CD4-positive, CD25-positive, alpha-beta regulatory T cell (primary cell): ENCODE results near the gene DCUN1D4. TPM values are rescaled to one million over a fixed set of nuclear protein-coding genes. Genes with fewer than 3 reads are reported as not detected.

Experiments
- ATAC-seq, 2 donors: fragments of 150-1000 bp; cut with Tn5 transposase; one replicate each; pipeline ENCODE4 v1.10.0; 2021; ENCODE audit warnings: low read depth in 2 of 2, moderate number of reproducible peaks in 2 of 2, moderate library complexity in 1 of 2
- DNase-seq, 3 donors: peaks; one replicate each; pipeline versions ENCODE4 v3.0.0 to v3.0.0-alpha.2; 2012 to 2022; ENCODE audit warnings: mixed read lengths in 1 of 3
- H3K27ac ChIP-seq: one replicate; pipeline ENCODE4 v1.7.0; 2013; ENCODE audit warnings: mild to moderate bottlenecking, low read length; ENCODE audit not compliant: insufficient read depth, poor library complexity, severe bottlenecking
- H3K27me3 ChIP-seq: one replicate; pipeline ENCODE4 v1.7.0; 2013; ENCODE audit warnings: low read length; ENCODE audit not compliant: control insufficient read depth, insufficient read depth
- H3K36me3 ChIP-seq: one replicate; pipeline ENCODE4 v1.7.0; 2013; ENCODE audit warnings: mild to moderate bottlenecking, low read length, moderate library complexity; ENCODE audit not compliant: control insufficient read depth, insufficient read depth
- H3K4me1 ChIP-seq: 2 replicates; pipeline ENCODE4 v1.7.0; 2013; ENCODE audit warnings: mild to moderate bottlenecking, low read length; ENCODE audit not compliant: insufficient read depth, control insufficient read depth, poor library complexity, severe bottlenecking
- H3K4me3 ChIP-seq: one replicate; pipeline ENCODE4 v1.7.0; 2013; ENCODE audit warnings: low read depth, mild to moderate bottlenecking, low read length, moderate library complexity
- H3K9me3 ChIP-seq, 2 experiments: 1 replicate in 1 of 2; 2 replicates in 1 of 2; pipeline ENCODE4 v1.7.0; 2013; ENCODE audit warnings: low read length in 2 of 2, mild to moderate bottlenecking in 1 of 2, moderate library complexity in 1 of 2; ENCODE audit not compliant: control insufficient read depth in 2 of 2
- H3K27ac Mint-ChIP-seq, 3 donors: one replicate each; pipeline ENCODE4 v1.8.0; 2020 to 2022; ENCODE audit warnings: mild to moderate bottlenecking in 3 of 3, mixed read lengths in 3 of 3, moderate library complexity in 2 of 3
- H3K27me3 Mint-ChIP-seq: one replicate; pipeline ENCODE4 v1.8.0; 2022; ENCODE audit warnings: mild to moderate bottlenecking, mixed read lengths
- H3K36me3 Mint-ChIP-seq: one replicate; pipeline ENCODE4 v1.8.0; 2020; ENCODE audit warnings: mixed read lengths
- H3K4me1 Mint-ChIP-seq, 4 donors: one replicate each; pipeline ENCODE4 v1.8.0; 2020 to 2022; ENCODE audit warnings: mixed read lengths in 4 of 4, mild to moderate bottlenecking in 1 of 4
- H3K4me3 Mint-ChIP-seq, 4 donors: one replicate each; pipeline ENCODE4 v1.8.0; 2020 to 2022; ENCODE audit warnings: mild to moderate bottlenecking in 4 of 4, mixed read lengths in 4 of 4, moderate library complexity in 3 of 4
- H3K9me3 Mint-ChIP-seq, 7 donors: one replicate each; pipeline ENCODE4 v1.8.0; 2020 to 2022; ENCODE audit warnings: mixed read lengths in 7 of 7, mild to moderate bottlenecking in 3 of 7, moderate library complexity in 2 of 7
- polyA plus RNA-seq, 4 donors: library from polyadenylated mRNA; unstranded; fragments of 300-500 nt; fragmentation: Illumina TruSeq; gene quantifications; one replicate each; pipeline ENCODE4 v1.2.3, GENCODE V29; 2021
- total RNA-seq: library from RNA; stranded (reverse); gene quantifications from one replicate; pipeline ENCODE4 v1.2.3, GENCODE V29; 2022

The DCUN1D4 gene
- total and polyA plus RNA-seq, 5 donors from 2014 or later = 9.7 to 28.1 (median 17.9) TPM

DNA sequence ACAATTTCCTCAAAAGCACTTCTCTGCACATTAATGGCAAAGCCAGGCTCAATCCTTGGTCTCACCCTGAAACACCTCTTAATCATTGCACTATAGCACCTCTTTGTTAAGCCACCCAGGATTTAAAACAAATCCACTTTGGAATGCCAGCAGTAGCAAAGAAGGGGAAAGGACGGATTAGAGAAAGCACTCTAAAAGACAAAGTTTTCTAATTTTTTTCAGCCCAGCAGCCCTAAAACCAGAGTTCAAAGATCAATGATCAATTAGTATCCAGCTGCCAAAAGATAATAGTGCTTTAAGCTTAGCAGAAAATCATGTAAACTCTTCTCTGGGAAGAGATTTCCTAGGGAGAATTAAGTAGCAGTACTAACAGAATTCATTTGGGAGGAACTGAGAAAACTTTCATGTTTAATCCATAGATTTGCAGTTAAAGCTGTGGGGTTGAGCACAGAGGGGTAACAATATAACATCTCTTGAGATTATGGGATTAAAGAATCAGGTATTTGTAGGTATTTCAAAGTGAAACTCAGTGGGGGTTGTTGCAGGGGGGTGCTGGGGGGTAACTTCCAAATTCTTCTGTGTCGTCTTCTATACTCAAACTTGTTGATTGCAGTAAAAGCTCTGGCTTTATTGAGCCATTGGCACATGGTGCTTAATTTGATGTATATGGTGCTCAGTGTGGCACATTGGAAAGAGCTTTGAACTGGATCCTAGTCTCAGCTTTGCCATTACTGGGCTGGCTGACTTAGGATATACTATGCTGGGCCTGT, 115.4 kb downstream of the DCUN1D4 start:
- H3K9me3 ChIP-seq = no peaks in the 10 kb centered on the region
- Mint-ChIP-seq H3K4me3 (no peak overlapping the region), H3K27me3 (peaks cover 5% of the 10 kb centered on the region), H3K27ac (no peak overlapping the region), H3K4me1 (no peaks in the 10 kb centered on the region), H3K9me3 (peaks cover 0 to 5% (median 1%) of the 10 kb centered on the region in 7 donors), H3K36me3 (no peaks in the 10 kb centered on the region)
- ATAC-seq (no peak), DNase-seq (no peak)
- no peaks in the 10 kb centered on the region for H3K36me3 ChIP-seq
- no peak overlapping the region for H3K27ac ChIP-seq
- no peak overlapping the region for H3K4me3 ChIP-seq
- H3K4me1 ChIP-seq = no peaks in the 10 kb centered on the region
- no peaks in the 10 kb centered on the region for H3K27me3 ChIP-seq

DNA sequence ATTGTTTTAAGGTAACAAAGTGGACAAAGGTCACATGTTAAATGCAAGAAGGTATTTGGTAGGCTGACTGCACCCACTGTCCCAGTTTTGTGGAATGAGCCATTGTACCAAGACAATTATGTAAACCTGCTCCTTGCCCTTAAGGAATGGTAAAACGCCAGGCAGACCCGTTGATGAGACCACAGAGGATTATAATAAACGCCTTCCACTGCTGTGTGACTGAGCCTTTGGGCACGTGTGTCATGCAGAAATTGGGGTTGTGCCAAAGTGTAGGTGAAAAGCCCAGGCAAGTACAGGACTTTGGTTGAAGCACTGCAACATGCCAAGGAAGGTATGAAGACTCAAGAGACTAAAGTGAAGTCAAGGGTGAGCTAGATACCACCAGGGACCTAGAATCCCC, 117.5 kb downstream of the DCUN1D4 start:
- Histone ChIP-seq H3K9me3 (no peaks in the 10 kb centered on the region), H3K27me3 (no peaks in the 10 kb centered on the region), H3K27ac (no peak overlapping the region), H3K4me1 (no peaks in the 10 kb centered on the region), H3K36me3 (no peaks in the 10 kb centered on the region), H3K4me3 (no peak overlapping the region)
- H3K27me3 Mint-ChIP-seq = no peaks in the 10 kb centered on the region
- H3K36me3 Mint-ChIP-seq = no peaks in the 10 kb centered on the region
- H3K4me1 Mint-ChIP-seq = no peaks in the 10 kb centered on the region
- H3K27ac Mint-ChIP-seq = no peak overlapping the region
- no peak for ATAC-seq
- H3K4me3 Mint-ChIP-seq = no peak overlapping the region
- H3K9me3 Mint-ChIP-seq = peaks cover 0 to 5% (median 0%) of the 10 kb centered on the region in 7 donors
- no peak for DNase-seq

DNA sequence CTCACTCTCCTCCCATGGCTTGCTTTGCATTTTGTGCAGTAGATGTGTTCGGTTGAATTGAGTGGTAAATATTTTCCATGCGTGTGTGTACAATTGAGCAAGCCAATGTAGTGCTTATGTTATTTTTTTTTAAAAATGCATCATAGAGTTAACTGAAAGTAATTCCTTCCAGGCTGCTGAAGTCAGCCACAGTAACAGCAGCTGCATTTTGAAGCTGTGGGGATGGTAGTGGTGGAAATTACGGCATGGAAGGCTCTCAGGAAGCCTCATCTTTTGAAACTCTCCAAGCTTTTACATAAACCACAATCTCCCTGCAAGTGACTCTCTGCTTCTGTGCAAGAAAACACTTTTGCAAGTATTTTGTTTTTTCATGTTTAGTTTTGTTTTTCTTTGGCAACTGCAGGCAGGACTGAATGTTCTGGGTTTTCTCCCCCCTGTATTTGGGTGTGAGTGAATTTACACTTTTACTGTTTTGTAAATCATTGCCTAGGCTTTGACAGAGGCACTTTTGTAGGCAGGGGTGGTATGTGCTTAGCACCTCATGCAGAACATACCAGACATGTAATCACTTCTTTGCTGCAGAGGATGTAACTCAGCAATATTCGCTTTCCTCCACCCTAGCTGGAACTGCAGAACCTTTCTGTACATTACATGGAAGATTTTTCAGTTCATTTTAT, 121.0 kb downstream of the DCUN1D4 start:
- Histone ChIP-seq H3K36me3 (no peaks in the 10 kb centered on the region), H3K27me3 (no peaks in the 10 kb centered on the region), H3K27ac (no peak overlapping the region), H3K9me3 (no peaks in the 10 kb centered on the region), H3K4me1 (no peaks in the 10 kb centered on the region), H3K4me3 (no peak overlapping the region)
- Mint-ChIP-seq H3K4me3 (no peak overlapping the region), H3K27me3 (no peaks in the 10 kb centered on the region), H3K4me1 (no peaks in the 10 kb centered on the region), H3K36me3 (no peaks in the 10 kb centered on the region), H3K9me3 (peaks cover 0 to 9% (median 0%) of the 10 kb centered on the region in 7 donors), H3K27ac (no peak overlapping the region)
- DNase-seq (no peak), ATAC-seq (no peak)

DNA sequence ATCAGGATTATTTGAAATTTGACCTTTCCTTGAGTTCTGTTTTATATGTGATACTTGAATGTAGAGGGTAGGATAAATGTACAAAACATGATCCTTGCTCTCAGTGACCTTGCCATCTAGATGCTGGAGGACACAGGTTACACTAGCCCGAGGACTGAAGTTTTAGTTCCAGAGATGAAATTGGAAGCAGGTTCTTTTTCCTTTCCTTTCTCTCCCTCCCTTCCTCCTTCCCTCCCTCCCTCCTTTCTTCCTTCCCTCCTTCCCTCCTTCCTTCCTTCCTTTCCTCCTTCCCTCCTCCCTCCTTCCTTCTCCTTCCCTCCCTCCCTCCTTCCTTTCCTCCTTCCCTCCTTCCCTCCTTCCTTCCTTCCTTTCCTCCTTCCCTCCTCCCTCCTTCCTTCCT, 122.9 kb downstream of the DCUN1D4 start:
- Histone ChIP-seq H3K4me1 (no peaks in the 10 kb centered on the region), H3K4me3 (no peak overlapping the region), H3K36me3 (no peaks in the 10 kb centered on the region), H3K9me3 (no peaks in the 10 kb centered on the region), H3K27me3 (no peaks in the 10 kb centered on the region), H3K27ac (no peak overlapping the region)
- no peaks in the 10 kb centered on the region for H3K4me1 Mint-ChIP-seq
- no peaks in the 10 kb centered on the region for H3K27me3 Mint-ChIP-seq
- H3K4me3 Mint-ChIP-seq = no peak overlapping the region
- no peaks in the 10 kb centered on the region for H3K36me3 Mint-ChIP-seq
- peaks cover 0 to 14% (median 0%) of the 10 kb centered on the region in 7 donors for H3K9me3 Mint-ChIP-seq
- ATAC-seq = no peak
- no peak overlapping the region for H3K27ac Mint-ChIP-seq
- DNase-seq = no peak

Other genes starting within 250 kb of the DCUN1D4 start
- gene LRRC66, start 177.2 kb downstream of the DCUN1D4 start, total RNA-seq = 0.37 TPM
- gene LRRC66, start 177.2 kb downstream of the DCUN1D4 start, polyA plus RNA-seq = not detected
- gene SGCB, start 195.1 kb downstream of the DCUN1D4 start, total RNA-seq = 6.1 TPM
- 1 to 10 TPM; 3.6 to 8.3 (median 6.0) TPM for gene SGCB, start 195.1 kb downstream of the DCUN1D4 start, polyA plus RNA-seq
- gene SPATA18, start 208.2 kb downstream of the DCUN1D4 start, total RNA-seq = not detected
- gene SPATA18, start 208.2 kb downstream of the DCUN1D4 start, polyA plus RNA-seq = not detected